Anterior cingulate cortex (tissue), 58 donors: ENCODE measurements around the gene S1PR4.
A peak's percentile ranks its signal among the peaks of the same experiment; 100 is the strongest.

Experiments
- DNase-seq, 58 donors: peaks; one replicate each; lab custom pipeline; 2025; lab: John Stamatoyannopoulos, UW

Gene S1PR4

DNA sequence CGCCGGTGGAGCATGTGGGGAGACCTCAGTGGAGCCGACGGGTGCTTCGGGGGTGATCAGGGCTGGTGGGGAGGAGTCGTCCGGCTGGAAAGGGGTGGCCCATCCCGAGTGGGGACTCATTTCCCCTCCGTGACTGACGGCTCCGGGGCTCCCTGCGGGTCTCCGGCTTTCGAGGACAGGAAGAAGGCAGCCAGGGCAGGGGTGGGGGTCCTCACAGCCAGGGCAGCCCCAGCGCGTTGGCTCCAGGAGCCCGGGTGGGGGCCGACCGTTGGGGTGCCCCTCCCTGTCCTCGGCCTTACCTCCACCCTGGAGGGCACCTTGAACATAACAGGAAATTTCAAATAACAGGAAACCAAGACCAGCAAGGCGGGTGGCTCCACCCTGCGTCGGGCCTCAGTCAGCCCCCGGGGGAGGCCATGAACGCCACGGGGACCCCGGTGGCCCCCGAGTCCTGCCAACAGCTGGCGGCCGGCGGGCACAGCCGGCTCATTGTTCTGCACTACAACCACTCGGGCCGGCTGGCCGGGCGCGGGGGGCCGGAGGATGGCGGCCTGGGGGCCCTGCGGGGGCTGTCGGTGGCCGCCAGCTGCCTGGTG, at the start of gene S1PR4:
TSS of gene S1PR4 (plus strand) at position 393 of the 596 bp plus-strand sequence. CDS start at position 417, 24 bp downstream.
- no peak for DNase-seq

GRCh38 chr19:3129112-3129511, 49.5 kb upstream of the S1PR4 start:
- no peak for DNase-seq

GRCh38 chr19:3131168-3131567, 47.4 kb upstream of the S1PR4 start:
- no peak for DNase-seq

- DNase-seq, result peak in 18 of 58 donors; percentile 3 to 63 (median 24)
These were observed 45.4 kb upstream of the S1PR4 start for GRCh38 chr19:3132971-3133792.

GRCh38 chr19:3133793-3134116, 44.8 kb upstream of the S1PR4 start:
- DNase-seq, result no peak

- DNase-seq, result peak in 3 of 58 donors; percentile 10 to 12 (median 10)
These were observed 42.4 kb upstream of the S1PR4 start, which contains the start of gene GNA15 for GRCh38 chr19:3135961-3136683. Gene GNA15 (plus strand): TSS chr19:3136033. CDS start chr19:3136451, 418 bp downstream.

GRCh38 chr19:3136684-3137055, 41.9 kb upstream of the S1PR4 start:
- DNase-seq, result no peak

DNA sequence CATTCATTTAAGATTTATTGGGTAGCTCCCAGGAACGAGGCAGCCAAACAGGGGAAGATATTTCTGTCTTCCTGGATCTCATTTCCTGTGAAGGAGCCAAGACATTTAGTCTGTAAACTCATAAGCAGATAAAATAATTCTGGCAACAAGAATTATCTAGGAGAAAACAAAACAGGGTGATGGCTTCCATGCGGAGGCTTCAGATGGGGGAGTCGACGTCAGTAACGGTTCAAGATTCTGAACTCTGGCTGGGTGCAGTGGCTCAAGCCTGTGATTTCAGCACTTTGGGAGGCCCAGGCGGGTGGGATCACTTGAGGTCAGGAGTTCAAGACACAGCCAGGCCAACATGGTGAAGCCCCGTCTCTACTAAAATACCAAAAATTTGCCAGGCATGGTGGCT, 41.5 kb upstream of the S1PR4 start:
- DNase-seq, result no peak

DNA sequence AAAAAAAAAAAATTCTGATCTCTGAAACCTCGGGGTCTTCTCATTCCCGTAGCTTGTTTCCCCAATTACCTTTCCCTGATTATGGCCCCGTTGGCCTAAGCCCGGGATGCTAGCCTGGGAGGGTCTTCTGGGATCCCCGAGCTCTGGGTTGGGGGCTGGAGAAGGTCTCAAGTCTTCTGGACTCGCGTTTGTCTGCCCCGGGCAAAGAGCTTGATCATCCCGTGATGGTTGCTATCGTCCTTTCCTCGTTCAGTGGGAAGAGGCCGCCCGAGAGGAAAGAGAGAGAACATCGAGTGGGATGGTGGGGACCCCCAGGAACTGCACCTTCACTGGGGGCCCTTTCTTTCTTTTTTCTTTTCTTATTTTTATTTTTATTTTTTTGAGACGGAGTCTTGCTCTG, 40.3 kb upstream of the S1PR4 start:
- no peak for DNase-seq

DNA sequence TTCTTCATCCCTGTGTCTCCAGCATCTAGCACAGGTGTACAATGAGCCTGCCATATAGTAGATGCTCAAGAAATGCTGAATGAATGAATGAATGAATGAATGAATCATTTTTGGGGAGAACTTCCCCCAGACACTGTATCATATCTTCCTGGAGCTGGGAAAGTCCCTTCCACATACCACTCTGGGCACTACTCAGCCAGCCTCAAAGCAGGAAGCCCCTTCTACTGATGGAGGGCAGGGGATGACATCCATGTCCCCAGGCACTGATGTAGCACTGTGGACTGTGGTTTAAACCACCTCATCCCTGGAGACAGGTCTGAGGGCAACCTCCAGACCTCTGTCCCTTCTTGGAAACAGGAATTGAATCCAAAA, 37.9 kb upstream of the S1PR4 start:
- no peak for DNase-seq

- DNase-seq, result no peak
These were observed 36.3 kb upstream of the S1PR4 start for GRCh38 chr19:3142292-3142670.

GRCh38 chr19:3142781-3143337, 35.7 kb upstream of the S1PR4 start:
- DNase-seq, result no peak

DNA sequence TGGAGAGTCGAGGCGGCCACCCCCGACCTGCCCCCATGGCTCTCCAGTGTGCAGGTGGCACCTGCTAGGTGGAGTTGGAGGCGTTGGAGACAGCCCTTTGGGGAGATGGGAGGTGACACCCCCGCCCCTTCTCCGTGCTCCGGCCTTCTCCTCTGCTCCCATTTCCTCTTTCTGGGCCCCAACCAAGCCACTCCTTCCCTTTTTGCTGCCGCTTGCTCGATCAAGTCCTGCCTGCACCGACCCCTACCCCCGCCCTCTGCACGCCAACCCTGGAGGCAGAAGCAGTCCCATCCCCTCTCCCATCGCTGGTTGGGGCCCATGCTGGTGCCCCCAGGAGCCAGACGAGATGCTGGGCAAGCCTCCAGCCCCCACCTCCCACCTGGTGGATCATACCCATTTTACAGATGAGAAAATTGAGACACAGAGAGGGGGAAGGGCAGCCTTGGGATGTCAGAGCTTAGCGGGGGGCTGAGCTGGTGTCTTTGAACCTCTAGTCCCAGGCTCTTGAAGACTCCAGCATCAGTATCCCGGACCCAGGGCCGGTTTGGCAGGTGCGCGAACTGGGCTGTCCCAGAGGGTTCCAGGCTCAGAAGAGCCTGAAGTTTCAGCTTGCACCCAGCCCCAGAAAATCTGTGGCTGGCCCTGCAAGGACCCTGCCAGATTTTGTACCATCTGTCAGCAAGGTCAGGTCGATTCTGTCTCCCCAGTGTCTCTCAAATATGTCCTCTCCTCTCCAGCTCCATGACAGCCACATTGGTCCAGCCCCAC, 32.5 kb upstream of the S1PR4 start:
- DNase-seq, result peak in 6 of 58 donors; percentile 5 to 26 (median 14)

- DNase-seq, result no peak
These were observed 31.9 kb upstream of the S1PR4 start for GRCh38 chr19:3146677-3147100.

DNA sequence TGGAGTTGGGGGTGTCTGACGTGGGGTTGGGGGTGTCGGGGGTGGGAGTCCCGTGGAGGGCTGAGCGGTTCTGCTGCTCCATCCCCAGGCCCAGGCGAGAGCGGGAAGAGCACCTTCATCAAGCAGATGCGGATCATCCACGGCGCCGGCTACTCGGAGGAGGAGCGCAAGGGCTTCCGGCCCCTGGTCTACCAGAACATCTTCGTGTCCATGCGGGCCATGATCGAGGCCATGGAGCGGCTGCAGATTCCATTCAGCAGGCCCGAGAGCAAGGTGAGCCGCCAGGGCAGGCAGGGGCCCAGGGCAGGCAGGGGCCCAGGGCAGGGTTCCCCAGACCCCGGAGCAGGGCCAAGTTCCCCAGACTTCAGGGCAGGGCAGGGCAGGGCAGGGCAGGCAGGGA, 30.1 kb upstream of the S1PR4 start:
- no peak for DNase-seq

DNA sequence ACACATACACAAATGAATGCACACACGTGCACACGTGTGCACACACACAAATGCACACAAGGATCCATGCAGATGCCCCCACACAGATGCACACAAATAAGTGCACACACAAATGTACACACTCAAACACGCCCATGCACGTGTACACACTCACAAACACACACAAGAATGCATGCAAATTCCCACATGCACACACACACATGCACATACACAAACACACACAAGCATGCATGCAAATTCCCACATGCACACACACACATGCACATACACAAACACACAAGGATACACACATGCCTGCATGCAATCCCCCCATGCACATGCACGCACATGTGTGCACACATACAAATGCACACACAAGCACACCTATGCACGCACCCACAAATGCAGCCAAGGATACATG, 29.5 kb upstream of the S1PR4 start:
- DNase-seq, result no peak

DNA sequence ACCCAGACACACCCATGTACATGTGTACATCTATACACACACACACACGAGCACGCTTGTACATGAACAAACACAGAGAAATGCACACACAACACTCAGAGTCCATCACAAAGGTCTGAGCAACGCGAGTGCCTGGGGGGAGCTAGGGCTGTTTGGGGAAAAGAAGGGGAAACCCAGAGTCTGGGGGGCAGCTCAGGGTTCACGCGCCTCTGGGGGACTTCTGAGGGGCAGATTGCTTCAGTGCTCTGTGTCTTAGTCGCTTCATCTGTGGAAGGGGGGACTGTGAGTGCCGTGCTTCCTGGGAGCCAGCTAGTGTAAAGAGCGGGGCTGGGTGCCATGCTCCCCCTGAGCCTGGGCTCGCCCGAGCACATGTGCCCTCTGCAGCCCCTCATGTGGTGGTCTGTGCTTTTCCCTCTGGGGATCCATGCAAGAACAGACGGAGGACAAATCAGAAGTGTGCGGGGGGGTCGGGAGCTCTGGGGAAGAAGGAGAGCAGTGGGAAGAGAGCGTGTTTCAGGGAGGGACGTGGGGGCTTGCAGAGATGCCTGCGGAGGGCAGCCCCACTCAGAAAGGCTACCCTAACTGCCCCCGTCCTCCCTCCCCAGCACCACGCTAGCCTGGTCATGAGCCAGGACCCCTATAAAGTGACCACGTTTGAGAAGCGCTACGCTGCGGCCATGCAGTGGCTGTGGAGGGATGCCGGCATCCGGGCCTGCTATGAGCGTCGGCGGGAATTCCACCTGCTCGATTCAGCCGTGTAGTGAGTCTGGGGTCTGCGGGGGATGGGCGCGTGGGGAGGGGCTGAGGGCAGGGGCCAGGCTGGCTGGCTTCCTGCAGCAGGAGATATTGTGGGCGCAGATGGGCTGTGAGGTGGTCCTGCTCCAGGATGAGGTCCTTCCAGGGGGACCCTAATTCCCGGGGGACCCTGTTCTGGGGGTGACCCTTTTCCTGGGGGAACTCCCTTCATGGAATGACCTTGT, 28.8 kb upstream of the S1PR4 start:
- no peak for DNase-seq

DNA sequence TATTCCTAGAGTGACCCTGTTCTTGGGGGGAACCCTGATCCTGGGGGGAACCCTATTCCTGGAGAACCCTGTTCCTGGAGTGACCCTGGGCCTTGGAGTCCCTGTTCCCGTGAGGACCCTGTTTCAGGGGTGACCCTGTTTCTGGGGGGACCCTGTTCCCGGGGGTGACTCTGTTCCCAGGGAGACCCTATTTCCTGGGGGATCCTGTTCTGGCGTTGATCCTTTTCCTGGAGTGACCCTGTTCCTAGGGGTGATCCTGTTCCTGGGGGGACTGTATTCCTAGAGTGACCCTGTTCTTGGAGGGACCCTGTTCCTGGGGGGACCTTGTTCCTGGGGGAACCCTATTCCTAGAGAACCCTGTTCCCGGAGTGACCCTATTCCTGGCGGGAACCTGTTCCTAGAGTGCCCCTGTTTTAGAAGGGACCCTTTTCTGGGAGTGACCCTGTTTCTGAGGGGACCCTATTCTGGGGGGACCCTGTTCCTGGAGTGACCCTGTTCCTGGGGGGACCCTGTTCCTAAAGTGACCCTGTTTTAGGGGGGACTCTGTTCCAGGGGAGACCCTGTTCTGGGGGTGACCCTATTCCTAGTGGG, 27.7 kb upstream of the S1PR4 start:
- DNase-seq, result no peak
